Brain microvascular endothelial cell (primary cell): ENCODE measurements around the gene MAST2.

ENCODE experiments used
- DNase-seq: peaks from one replicate; pipeline ENCODE4 v3.0.0-alpha.2; 2020
- H3K27ac ChIP-seq: fragments of 250-450 bp; sonication (Bioruptor Pico); 2 replicates; pipeline ENCODE4 v1.5.1; 2020; ENCODE audit warnings: mild to moderate bottlenecking, moderate library complexity
- H3K27me3 ChIP-seq: fragments of 250-450 bp; sonication (Bioruptor Pico); replicated peaks from 2 replicates; pipeline ENCODE4 v1.5.1; 2020; ENCODE audit warnings: mild to moderate bottlenecking
- H3K36me3 ChIP-seq: fragments of 250-450 bp; sonication (Bioruptor Pico); replicated peaks from 2 replicates; pipeline ENCODE4 v1.5.1; 2020; ENCODE audit warnings: mild to moderate bottlenecking
- H3K4me3 ChIP-seq: 2 replicates; pipeline ENCODE4 v1.5.1; 2011; ENCODE audit warnings: low read depth, mild to moderate bottlenecking, control low read depth, low read length, moderate library complexity
- in situ Hi-C: cut with HindIII; loops from 2 replicates; pipeline ENCODE4 v1.10.0; 2017; ENCODE audit warnings: low sequenced_read_pairs, low pct_ligation_motif_present
- TF ChIP-seq, protein P1 (sequence below): IDR thresholded peaks from 2 replicates; pipeline ENCODE4 v1.5.1; 2011; ENCODE audit warnings: low read depth, mild to moderate bottlenecking, moderate library complexity, low read length, control low read depth, inconsistent platforms; ENCODE audit errors: missing control alignments

Gene MAST2

DNA sequence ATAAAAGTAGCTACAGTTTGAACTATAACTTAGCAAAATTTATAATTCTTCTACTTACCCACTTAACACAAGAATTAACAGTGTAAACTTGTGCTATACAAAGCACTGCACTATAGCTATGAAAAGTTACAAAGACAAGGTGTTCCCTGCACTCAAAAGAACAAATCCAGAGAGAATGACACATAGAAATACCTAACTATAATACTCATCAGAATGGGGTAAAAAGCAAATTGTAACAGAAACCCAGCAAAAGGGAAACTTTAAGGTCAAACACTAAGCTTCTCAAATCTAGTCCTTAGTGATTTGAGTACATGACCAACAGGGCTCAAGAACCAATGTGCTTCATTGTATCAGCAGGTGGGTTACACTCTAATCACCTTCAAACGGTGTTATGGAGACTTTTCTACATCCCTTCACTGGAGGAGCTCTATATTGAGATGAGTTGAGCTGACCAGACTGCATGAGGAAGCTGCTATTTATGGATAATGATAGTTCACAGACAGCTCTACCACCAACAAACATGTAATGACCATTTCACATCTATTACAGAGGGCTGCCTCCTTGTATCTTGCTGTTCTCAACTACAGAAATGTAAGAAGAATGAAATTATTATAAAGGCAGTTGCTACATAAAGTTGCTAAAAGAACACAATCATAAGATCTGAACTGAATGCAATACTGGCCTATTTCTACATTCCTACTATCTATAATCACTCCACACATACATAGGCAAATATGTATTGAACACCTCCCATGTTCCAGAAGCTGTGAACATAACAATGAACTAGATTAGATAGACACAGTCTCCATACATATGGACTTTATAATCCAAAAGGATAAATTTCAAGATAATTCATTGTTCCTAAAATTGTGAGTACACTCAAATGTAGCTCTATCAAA lies 281.4 kb downstream of the MAST2 start:
- H3K27ac ChIP-seq: peak overlapping the region; percentile 11
- TF ChIP-seq, protein P1, sequence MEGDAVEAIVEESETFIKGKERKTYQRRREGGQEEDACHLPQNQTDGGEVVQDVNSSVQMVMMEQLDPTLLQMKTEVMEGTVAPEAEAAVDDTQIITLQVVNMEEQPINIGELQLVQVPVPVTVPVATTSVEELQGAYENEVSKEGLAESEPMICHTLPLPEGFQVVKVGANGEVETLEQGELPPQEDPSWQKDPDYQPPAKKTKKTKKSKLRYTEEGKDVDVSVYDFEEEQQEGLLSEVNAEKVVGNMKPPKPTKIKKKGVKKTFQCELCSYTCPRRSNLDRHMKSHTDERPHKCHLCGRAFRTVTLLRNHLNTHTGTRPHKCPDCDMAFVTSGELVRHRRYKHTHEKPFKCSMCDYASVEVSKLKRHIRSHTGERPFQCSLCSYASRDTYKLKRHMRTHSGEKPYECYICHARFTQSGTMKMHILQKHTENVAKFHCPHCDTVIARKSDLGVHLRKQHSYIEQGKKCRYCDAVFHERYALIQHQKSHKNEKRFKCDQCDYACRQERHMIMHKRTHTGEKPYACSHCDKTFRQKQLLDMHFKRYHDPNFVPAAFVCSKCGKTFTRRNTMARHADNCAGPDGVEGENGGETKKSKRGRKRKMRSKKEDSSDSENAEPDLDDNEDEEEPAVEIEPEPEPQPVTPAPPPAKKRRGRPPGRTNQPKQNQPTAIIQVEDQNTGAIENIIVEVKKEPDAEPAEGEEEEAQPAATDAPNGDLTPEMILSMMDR: no peak

More for the DNA sequence above, 281.4 kb downstream of the MAST2 start:
- DNase-seq: no peak
- H3K36me3 ChIP-seq: no peaks in the 10 kb centered on the region
- in situ Hi-C loops: no loop called here
- no peak overlapping the region for H3K4me3 ChIP-seq
- no peaks in the 10 kb centered on the region for H3K27me3 ChIP-seq
